H9 (cell line): Measurements from ENCODE around the gene ZNF366. TPM values are rescaled to one million over a fixed set of nuclear protein-coding genes. Genes with fewer than 3 reads are reported as not detected.

Source experiments
- DNase-seq: peaks from one replicate; pipeline ENCODE4 v3.0.0-alpha.2; 2017
- H2AFZ ChIP-seq: one replicate; pipeline ENCODE4 v1.6.1; 2013; ENCODE audit warnings: mild to moderate bottlenecking, low read length, control low read depth, moderate library complexity
- H2AK5ac ChIP-seq: 2 replicates; pipeline ENCODE4 v1.6.1; 2013; ENCODE audit warnings: low read length, control low read depth, mixed read lengths; ENCODE audit not compliant: insufficient read length
- H2BK120ac ChIP-seq: one replicate; pipeline ENCODE4 v1.6.1; 2013; ENCODE audit warnings: low read depth, mild to moderate bottlenecking, low read length, control low read depth, inconsistent platforms; ENCODE audit not compliant: poor library complexity, severe bottlenecking
- H2BK12ac ChIP-seq: 2 replicates; pipeline ENCODE4 v1.6.1; 2013; ENCODE audit warnings: low read length, control low read depth, mixed read lengths, low read depth; ENCODE audit not compliant: insufficient read length
- H2BK15ac ChIP-seq: 2 replicates; pipeline ENCODE4 v1.6.1; 2013; ENCODE audit warnings: low read depth, low read length, control low read depth
- H2BK20ac ChIP-seq: one replicate; pipeline ENCODE4 v1.6.1; 2013; ENCODE audit warnings: low read depth, mild to moderate bottlenecking, low read length, control low read depth, inconsistent platforms; ENCODE audit not compliant: poor library complexity, severe bottlenecking
- H2BK5ac ChIP-seq: 2 replicates; pipeline ENCODE4 v1.6.1; 2013; ENCODE audit warnings: low read length, control low read depth, mixed read lengths; ENCODE audit not compliant: insufficient read length
- H3K14ac ChIP-seq: 2 replicates; pipeline ENCODE4 v1.6.1; 2013; ENCODE audit warnings: low read length, control low read depth; ENCODE audit not compliant: insufficient read depth
- H3K18ac ChIP-seq: 2 replicates; pipeline ENCODE4 v1.6.1; 2013; ENCODE audit warnings: low read depth, mild to moderate bottlenecking, mixed read lengths, low read length, control low read depth; ENCODE audit not compliant: insufficient read length
- H3K23ac ChIP-seq: 2 replicates; pipeline ENCODE4 v1.6.1; 2013; ENCODE audit warnings: low read length, control low read depth, mixed read lengths, low read depth; ENCODE audit not compliant: insufficient read length
- H3K23me2 ChIP-seq: 2 replicates; pipeline ENCODE4 v1.6.1; 2013; ENCODE audit warnings: low read depth, mild to moderate bottlenecking, mixed read lengths, low read length, control low read depth; ENCODE audit not compliant: insufficient read length, poor library complexity, severe bottlenecking
- H3K27ac ChIP-seq: 2 replicates; pipeline ENCODE4 v1.5.1; 2013; ENCODE audit warnings: low read length, control low read depth, mixed read lengths, low read depth; ENCODE audit not compliant: insufficient read length
- H3K27me3 ChIP-seq: 2 replicates; pipeline ENCODE4 v1.6.1; 2013; ENCODE audit warnings: low read length, control low read depth, inconsistent platforms; ENCODE audit not compliant: insufficient read depth
- H3K4ac ChIP-seq: 2 replicates; pipeline ENCODE4 v1.6.1; 2013; ENCODE audit warnings: low read depth, mild to moderate bottlenecking, control low read depth, inconsistent platforms, low read length, moderate library complexity
- H3K4me1 ChIP-seq: 2 replicates; pipeline ENCODE4 v1.6.1; 2013; ENCODE audit warnings: low read length, control low read depth, inconsistent platforms; ENCODE audit not compliant: insufficient read depth
- H3K4me2 ChIP-seq: 2 replicates; pipeline ENCODE4 v1.6.1; 2013; ENCODE audit warnings: low read length, control low read depth, mixed read lengths; ENCODE audit not compliant: insufficient read length, insufficient read depth
- H3K56ac ChIP-seq: 2 replicates; pipeline ENCODE4 v1.6.1; 2013; ENCODE audit warnings: low read depth, mild to moderate bottlenecking, mixed read lengths, low read length, control low read depth; ENCODE audit not compliant: insufficient read length
- H3K79me1 ChIP-seq: 2 replicates; pipeline ENCODE4 v1.6.1; 2013; ENCODE audit warnings: low read depth, mild to moderate bottlenecking, moderate library complexity, low read length, control low read depth, inconsistent platforms; ENCODE audit not compliant: insufficient read depth, poor library complexity, severe bottlenecking
- H3K79me2 ChIP-seq: 2 replicates; pipeline ENCODE4 v1.6.1; 2013; ENCODE audit warnings: low read length, control low read depth, inconsistent platforms; ENCODE audit not compliant: insufficient read depth
- H3K9ac ChIP-seq: 2 replicates; pipeline ENCODE4 v1.6.1; 2013; ENCODE audit warnings: low read length, control low read depth, mixed read lengths; ENCODE audit not compliant: insufficient read length; ENCODE audit errors: extremely low read depth
- H3K9me3 ChIP-seq: one replicate; pipeline ENCODE4 v1.6.1; 2013; ENCODE audit warnings: low read depth, low read length, inconsistent platforms; ENCODE audit not compliant: control insufficient read depth
- H3T11ph ChIP-seq: one replicate; pipeline ENCODE4 v1.6.1; 2013; ENCODE audit warnings: mild to moderate bottlenecking, low read length, control low read depth, inconsistent platforms
- H4K20me1 ChIP-seq: one replicate; pipeline ENCODE4 v1.6.1; 2013; ENCODE audit not compliant: control insufficient read depth, insufficient read length, insufficient read depth
- H4K5ac ChIP-seq: 2 replicates; pipeline ENCODE4 v1.6.1; 2013; ENCODE audit warnings: low read depth, mild to moderate bottlenecking, mixed read lengths, low read length, control low read depth; ENCODE audit not compliant: insufficient read length
- H4K8ac ChIP-seq: replicated peaks from 2 replicates; pipeline ENCODE4 v1.6.1; 2013; ENCODE audit warnings: low read length, control low read depth, mixed read lengths, low read depth; ENCODE audit not compliant: insufficient read length
- H4K91ac ChIP-seq: 2 replicates; pipeline ENCODE4 v1.6.1; 2013; ENCODE audit warnings: low read depth, mild to moderate bottlenecking, moderate library complexity, mixed read lengths, low read length, control low read depth; ENCODE audit not compliant: insufficient read length
- H3K27ac Mint-ChIP-seq, 3 experiments: 2 replicates in 2 of 3; 3 replicates in 1 of 3; pipeline ENCODE4 v1.8.0; 2020 to 2021; ENCODE audit warnings: mixed read lengths in 3 of 3, mild to moderate bottlenecking in 1 of 3, moderate library complexity in 1 of 3
- H3K27me3 Mint-ChIP-seq: 2 replicates; pipeline ENCODE4 v1.8.0; 2021; ENCODE audit warnings: low read depth, mild to moderate bottlenecking, moderate library complexity, mixed read lengths
- H3K36me3 Mint-ChIP-seq, 3 experiments: 2 replicates in 2 of 3; 3 replicates in 1 of 3; pipeline ENCODE4 v1.8.0; 2020 to 2021; ENCODE audit warnings: low read depth in 3 of 3, mixed read lengths in 3 of 3; ENCODE audit not compliant: insufficient read depth in 1 of 3
- H3K4me1 Mint-ChIP-seq, 2 experiments: 2 replicates each; pipeline ENCODE4 v1.8.0; 2020; ENCODE audit warnings: mixed read lengths in 2 of 2
- H3K4me3 Mint-ChIP-seq, 2 experiments: 2 replicates in 1 of 2; 3 replicates in 1 of 2; pipeline ENCODE4 v1.8.0; 2020 to 2021; ENCODE audit warnings: mild to moderate bottlenecking in 2 of 2, mixed read lengths in 2 of 2, moderate library complexity in 1 of 2
- H3K9me3 Mint-ChIP-seq, 2 experiments: 2 replicates in 1 of 2; 3 replicates in 1 of 2; pipeline ENCODE4 v1.8.0; 2020; ENCODE audit warnings: mild to moderate bottlenecking in 2 of 2, mixed read lengths in 2 of 2, moderate library complexity in 1 of 2
- CTCF ChIP-seq: fragments of 200-600 bp; sonication (generic); conservative IDR thresholded peaks from 3 replicates; pipeline ENCODE4 v1.8.0; 2021; ENCODE audit warnings: antibody characterized with exemption, mild to moderate bottlenecking
- WGBS: extraction: QIAGEN DNeasy Blood & Tissue Kit; methylation state at CpG from one replicate; pipeline ENCODE4 v1.1.7; 2013; ENCODE audit warnings: missing lambda C conversion rate, low lambda C conversion rate, mixed read lengths; ENCODE audit not compliant: insufficient read length; ENCODE audit errors: extremely low coverage; 5-methylcytosine and 5-hydroxymethylcytosine counted together
- total RNA-seq: library from RNA; stranded (reverse); gene quantifications from 2 replicates; pipeline ENCODE4 v1.2.1, GENCODE V29; 2021

The ZNF366 gene
- total RNA-seq, 1 experiment from 2014 or later = not detected

DNA sequence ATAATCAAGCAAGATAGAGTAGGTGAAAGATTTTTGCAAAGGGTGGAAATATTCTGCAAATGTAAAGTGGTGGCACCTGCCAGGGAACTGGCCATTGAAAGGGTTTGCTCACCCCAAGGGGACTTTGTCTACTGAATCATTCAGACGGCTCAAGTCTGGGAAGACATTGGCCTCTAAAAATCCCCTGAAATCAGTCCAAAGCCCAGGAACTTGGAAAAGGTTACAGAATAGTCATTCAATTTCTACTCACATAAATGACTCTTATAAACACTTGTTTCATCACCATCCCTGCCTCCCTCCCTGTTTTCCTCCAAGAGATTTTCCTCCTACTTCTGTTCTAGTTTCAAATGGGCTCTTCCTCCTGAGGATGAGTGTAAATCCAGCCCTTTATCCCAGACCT is 28.5 kb downstream of the ZNF366 start:
- no peak overlapping the region for H2BK12ac ChIP-seq
- Mint-ChIP-seq H3K9me3 (no peaks in the 10 kb centered on the region), H3K36me3 (no peaks in the 10 kb centered on the region), H3K4me1 (peaks cover 0 to 4% of the 10 kb centered on the region in 2 experiments; a peak in 2 of 4 replicates), H3K4me3 (no peak overlapping the region), H3K27me3 (no peaks in the 10 kb centered on the region; the same call in 1 of the 2 replicates), H3K27ac (peak overlapping the region in 1 of 3 experiments; percentile 4; a peak in 1 of 7 replicates)
- no peak overlapping the region for H3K56ac ChIP-seq
- H2BK15ac ChIP-seq = no peak overlapping the region
- no peaks in the 10 kb centered on the region for H3K79me2 ChIP-seq
- no peak for DNase-seq
- H3K9me3 ChIP-seq = no peaks in the 10 kb centered on the region
- no peaks in the 10 kb centered on the region for H4K20me1 ChIP-seq
- no peak overlapping the region for H4K5ac ChIP-seq
- H3K4me1 ChIP-seq = no peaks in the 10 kb centered on the region
- no peak overlapping the region for H3K4ac ChIP-seq
- H3K9ac ChIP-seq = no peak overlapping the region
- no peaks in the 10 kb centered on the region for H3K23me2 ChIP-seq
- H2AK5ac ChIP-seq = no peak overlapping the region
- no peak overlapping the region for H2BK120ac ChIP-seq
- no peak overlapping the region for H3K18ac ChIP-seq
- H3K23ac ChIP-seq = no peak overlapping the region
- H3K27ac ChIP-seq = no peak overlapping the region
- H3T11ph ChIP-seq = no peak overlapping the region
- no peaks in the 10 kb centered on the region for H3K79me1 ChIP-seq
- H3K14ac ChIP-seq = no peak overlapping the region
- no peak overlapping the region for H4K91ac ChIP-seq
- H3K27me3 ChIP-seq = no peaks in the 10 kb centered on the region
- H2AFZ ChIP-seq = no peak overlapping the region
- WGBS = no CpG with 5 or more reads among the region's 1 CpG
- H3K4me2 ChIP-seq = no peak overlapping the region
- H4K8ac ChIP-seq = no peak overlapping the region
- H2BK20ac ChIP-seq = no peak overlapping the region
- no peak overlapping the region for H2BK5ac ChIP-seq
- TF ChIP-seq CTCF = no peak
